Memory B cell (primary cell): ENCODE data around the gene MRAP.

ENCODE experiments used
- ATAC-seq: fragments of 150-1000 bp; cut with Tn5 transposase; 2 replicates; pipeline ENCODE4 v1.10.0; 2021; ENCODE audit warnings: low read depth, mild to moderate bottlenecking, moderate library complexity
- DNase-seq, 2 donors: peaks; one replicate each; pipeline ENCODE4 v3.0.0; 2022; ENCODE audit warnings: low spot score in 2 of 2
- H3K27ac Mint-ChIP-seq: one replicate; pipeline ENCODE4 v1.8.0; 2022; ENCODE audit warnings: mild to moderate bottlenecking, moderate library complexity, mixed read lengths
- H3K27me3 Mint-ChIP-seq: one replicate; pipeline ENCODE4 v1.8.0; 2022; ENCODE audit warnings: mixed read lengths
- H3K36me3 Mint-ChIP-seq: one replicate; pipeline ENCODE4 v1.8.0; 2022; ENCODE audit warnings: mild to moderate bottlenecking, mixed read lengths
- H3K4me1 Mint-ChIP-seq: one replicate; pipeline ENCODE4 v1.8.0; 2022; ENCODE audit warnings: mixed read lengths
- H3K4me3 Mint-ChIP-seq: one replicate; pipeline ENCODE4 v1.8.0; 2022; ENCODE audit warnings: mild to moderate bottlenecking, moderate library complexity, mixed read lengths
- H3K9me3 Mint-ChIP-seq: one replicate; pipeline ENCODE4 v1.8.0; 2022; ENCODE audit warnings: mixed read lengths

Gene MRAP

DNA sequence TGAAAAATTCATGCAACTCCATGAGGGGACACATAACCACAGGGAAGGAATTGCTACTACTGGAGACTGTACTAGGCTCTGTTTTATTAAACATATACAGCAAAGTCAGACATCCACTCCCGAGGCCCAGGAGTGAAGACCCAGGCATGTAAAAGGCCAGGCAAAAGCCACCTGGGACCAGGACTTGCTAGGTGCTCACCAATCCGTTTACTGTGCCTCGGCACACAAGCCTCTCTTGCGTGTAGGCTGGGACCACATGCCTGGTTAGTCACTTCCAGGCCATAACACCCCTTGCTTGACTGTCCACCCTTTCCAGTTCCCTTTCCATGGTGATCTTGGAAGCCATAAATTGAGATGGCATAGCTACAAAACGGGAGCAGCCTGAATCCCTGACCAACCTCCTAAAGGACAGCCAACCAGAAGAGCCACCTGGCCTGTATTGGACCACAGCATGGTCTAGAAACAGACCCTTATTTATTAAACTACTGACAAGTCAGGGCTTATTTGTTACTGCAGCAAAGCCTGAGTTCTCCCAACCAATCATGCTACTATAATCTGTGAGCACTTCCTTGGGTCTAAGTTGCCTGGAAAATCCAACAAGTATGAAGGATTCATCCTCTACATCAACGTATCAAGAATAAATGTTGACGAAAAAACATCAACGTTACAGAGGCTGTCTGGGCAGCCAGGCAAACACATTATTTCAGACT is 54.5 kb downstream of the MRAP start:
- Mint-ChIP-seq H3K4me3 (no peak overlapping the region), H3K4me1 (no peaks in the 10 kb centered on the region), H3K36me3 (peaks cover 55% of the 10 kb centered on the region), H3K27me3 (no peaks in the 10 kb centered on the region), H3K27ac (no peak overlapping the region), H3K9me3 (no peaks in the 10 kb centered on the region)
- DNase-seq (no peak), ATAC-seq (no peak)

DNA sequence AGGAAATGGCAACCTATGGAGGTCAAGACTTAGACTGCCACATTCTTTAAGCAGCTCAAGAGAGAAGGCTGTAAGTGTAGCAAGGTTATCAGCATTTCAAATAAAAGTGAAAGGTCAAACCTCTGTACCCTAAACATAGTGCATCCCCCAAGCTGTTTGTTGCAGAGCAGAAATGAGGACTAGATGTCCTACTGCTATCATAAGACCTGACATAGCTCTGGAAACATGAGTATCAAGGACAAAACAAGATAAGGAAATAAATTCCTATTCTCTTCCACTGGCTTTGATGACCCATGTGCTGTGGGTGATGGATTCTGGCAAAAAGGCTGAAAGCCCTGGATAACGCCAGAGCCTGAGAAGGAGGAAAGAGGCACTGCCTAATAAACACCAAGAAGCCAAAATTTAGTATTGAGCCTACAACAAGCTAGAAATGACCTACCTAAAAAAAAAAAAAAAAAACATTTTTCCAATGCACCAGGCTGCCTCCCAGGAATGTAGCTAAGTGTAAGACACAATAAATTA is 58.3 kb downstream of the MRAP start:
- no peak overlapping the region for H3K27ac Mint-ChIP-seq
- no peaks in the 10 kb centered on the region for H3K4me1 Mint-ChIP-seq
- DNase-seq, result no peak
- H3K4me3 Mint-ChIP-seq, result no peak overlapping the region
- peaks cover 57% of the 10 kb centered on the region for H3K36me3 Mint-ChIP-seq
- no peaks in the 10 kb centered on the region for H3K27me3 Mint-ChIP-seq
- no peaks in the 10 kb centered on the region for H3K9me3 Mint-ChIP-seq
- ATAC-seq, result no peak

DNA sequence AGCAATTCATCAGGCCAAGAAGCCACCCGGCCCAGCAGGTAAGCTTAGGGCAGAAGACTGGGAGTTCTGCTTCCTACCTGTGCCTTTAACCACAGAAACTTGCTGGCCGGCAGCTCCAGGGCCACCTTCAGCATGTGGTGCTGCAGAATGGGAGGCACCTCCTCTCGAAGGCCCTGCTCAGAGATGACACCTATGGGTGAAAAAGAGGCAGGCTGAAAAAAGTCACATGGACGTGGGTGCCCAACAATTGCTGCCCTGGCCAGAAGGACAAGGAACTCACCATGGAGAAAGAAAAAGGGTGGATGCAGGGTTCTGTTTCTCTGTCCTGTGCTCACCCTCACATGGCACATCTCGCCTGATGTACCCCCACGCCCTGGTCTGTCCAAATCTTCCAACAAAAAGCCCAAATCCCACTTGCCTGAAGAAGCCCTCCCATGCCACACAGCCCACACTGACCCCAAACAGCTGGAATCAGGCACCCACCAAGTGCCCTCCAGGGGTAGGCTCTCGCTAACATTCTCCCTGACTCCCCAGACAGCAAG is 61.1 kb downstream of the MRAP start:
- DNase-seq, result no peak
- ATAC-seq, result no peak
- Mint-ChIP-seq H3K4me1 (no peaks in the 10 kb centered on the region), H3K27ac (no peak overlapping the region), H3K27me3 (no peaks in the 10 kb centered on the region), H3K36me3 (peaks cover 49% of the 10 kb centered on the region), H3K4me3 (no peak overlapping the region), H3K9me3 (no peaks in the 10 kb centered on the region)

DNA sequence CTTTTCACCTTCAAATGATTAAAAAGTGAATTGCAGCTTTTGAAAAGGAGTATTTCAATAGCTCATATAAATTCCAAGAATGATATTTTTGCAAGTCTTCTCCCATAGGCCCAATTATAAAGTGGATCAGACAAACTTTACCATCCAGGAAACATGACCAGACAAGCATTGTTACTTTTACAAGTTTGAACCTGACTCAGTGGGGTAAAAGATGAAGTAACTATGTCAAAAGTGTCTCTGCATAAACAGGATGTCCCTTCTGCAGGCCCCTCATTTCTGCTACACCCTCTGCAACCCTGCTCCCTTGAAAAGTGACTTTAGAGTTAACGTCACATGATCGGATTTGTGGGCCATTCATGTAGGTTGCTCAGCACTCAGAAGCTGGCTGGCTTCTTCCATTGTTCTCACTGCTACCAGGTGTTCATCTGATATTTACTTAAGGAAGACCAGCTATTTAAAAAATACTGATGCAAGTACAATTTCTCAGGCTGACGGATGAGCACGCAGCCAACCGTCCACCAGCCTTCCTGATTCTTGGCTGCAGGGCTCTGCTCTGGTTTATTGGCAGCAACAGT is 61.8 kb downstream of the MRAP start:
- DNase-seq, result no peak
- Mint-ChIP-seq H3K27ac (no peak overlapping the region), H3K4me1 (no peaks in the 10 kb centered on the region), H3K27me3 (no peaks in the 10 kb centered on the region), H3K36me3 (peaks cover 51% of the 10 kb centered on the region), H3K4me3 (no peak overlapping the region), H3K9me3 (no peaks in the 10 kb centered on the region)
- no peak for ATAC-seq
